ENCODE results near the gene HTRA3.

The HTRA3 gene

DNA sequence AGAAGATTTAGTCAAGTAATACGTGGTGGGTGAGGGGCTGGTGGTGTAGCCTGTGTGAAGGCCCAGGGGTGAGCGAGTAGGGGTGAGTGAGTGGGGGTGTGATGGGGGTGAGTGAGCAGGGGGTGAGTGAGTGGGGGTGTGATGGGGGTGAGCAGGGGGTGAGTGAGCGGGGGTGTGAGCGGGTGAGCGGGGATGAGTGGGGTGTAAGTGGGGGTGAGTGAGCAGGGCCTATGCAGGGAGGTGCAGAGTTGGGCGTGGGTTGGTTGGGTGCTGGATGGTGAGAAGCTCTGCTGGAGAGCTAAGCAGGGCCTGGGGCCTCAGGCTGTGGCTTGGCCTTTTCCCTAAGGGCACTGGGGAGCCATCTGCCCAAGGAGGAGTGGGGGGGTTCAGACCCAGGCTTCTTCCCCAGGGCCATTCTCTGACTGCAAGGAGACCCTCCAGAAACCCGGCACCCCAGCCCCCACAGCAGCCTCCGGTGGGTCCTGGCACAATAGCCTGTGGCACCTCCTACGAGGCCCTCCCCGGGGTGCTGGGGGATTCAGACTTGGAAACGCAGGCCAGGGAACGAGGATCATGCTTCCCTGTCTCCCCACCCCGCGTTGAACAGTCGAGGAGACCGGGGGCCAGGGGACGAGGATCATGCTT lies 40.1 kb upstream of the HTRA3 start:
- H3K27ac ChIP-seq: peak overlapping the region; percentile 86
- TF ChIP-seq, protein P1, sequence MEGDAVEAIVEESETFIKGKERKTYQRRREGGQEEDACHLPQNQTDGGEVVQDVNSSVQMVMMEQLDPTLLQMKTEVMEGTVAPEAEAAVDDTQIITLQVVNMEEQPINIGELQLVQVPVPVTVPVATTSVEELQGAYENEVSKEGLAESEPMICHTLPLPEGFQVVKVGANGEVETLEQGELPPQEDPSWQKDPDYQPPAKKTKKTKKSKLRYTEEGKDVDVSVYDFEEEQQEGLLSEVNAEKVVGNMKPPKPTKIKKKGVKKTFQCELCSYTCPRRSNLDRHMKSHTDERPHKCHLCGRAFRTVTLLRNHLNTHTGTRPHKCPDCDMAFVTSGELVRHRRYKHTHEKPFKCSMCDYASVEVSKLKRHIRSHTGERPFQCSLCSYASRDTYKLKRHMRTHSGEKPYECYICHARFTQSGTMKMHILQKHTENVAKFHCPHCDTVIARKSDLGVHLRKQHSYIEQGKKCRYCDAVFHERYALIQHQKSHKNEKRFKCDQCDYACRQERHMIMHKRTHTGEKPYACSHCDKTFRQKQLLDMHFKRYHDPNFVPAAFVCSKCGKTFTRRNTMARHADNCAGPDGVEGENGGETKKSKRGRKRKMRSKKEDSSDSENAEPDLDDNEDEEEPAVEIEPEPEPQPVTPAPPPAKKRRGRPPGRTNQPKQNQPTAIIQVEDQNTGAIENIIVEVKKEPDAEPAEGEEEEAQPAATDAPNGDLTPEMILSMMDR (conservative IDR thresholded peaks at IDR 0.05): no peak
- TF ChIP-seq ZFX (IDR thresholded peaks at IDR 0.05): no peak

DNA sequence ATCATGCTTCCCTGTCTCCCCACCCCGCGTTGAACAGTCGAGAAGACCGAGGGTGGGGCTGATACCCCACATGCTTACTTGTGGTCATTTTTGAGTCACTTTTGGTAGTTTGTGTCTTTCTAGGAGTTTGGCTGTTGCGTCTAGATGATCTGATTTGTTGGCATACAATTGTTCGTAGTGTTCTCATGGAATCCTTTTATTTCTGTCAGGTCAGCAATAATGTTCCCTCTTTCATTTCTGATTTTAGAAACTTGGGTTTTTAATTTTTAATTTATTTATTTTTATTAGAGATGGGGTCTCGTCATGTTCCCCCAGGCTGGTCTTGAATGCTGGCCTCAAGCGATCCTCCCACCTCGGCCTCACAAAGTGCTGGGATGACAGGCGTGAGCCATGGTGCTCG lies 39.5 kb upstream of the HTRA3 start:
- no peak overlapping the region for H3K27ac ChIP-seq
- TF ChIP-seq, protein P1 (conservative IDR thresholded peaks at IDR 0.05): no peak
- no peak for TF ChIP-seq ZFX (IDR thresholded peaks at IDR 0.05)

DNA sequence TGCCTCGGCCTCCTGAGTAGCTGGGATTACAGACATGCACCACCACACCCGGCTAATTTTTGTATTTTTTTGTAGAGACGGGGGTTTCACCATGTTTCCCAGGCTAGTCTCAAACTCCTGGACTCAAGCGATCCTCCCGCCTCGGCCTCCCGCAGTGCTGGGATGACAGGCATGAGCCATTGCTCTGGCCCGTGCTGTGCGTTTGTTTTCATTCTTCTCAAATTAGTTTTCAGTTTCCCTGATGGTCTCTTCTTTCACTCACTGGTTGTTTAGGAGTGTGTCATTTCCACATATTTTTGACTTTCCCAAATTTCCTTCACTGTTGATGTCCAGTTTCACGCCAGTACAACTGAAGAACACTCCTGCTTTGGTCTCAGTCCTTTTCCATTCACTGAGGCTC lies 38.7 kb upstream of the HTRA3 start:
- H3K27ac ChIP-seq: no peak overlapping the region
- TF ChIP-seq, protein P1 (conservative IDR thresholded peaks at IDR 0.05): no peak
- no peak for TF ChIP-seq ZFX (IDR thresholded peaks at IDR 0.05)

DNA sequence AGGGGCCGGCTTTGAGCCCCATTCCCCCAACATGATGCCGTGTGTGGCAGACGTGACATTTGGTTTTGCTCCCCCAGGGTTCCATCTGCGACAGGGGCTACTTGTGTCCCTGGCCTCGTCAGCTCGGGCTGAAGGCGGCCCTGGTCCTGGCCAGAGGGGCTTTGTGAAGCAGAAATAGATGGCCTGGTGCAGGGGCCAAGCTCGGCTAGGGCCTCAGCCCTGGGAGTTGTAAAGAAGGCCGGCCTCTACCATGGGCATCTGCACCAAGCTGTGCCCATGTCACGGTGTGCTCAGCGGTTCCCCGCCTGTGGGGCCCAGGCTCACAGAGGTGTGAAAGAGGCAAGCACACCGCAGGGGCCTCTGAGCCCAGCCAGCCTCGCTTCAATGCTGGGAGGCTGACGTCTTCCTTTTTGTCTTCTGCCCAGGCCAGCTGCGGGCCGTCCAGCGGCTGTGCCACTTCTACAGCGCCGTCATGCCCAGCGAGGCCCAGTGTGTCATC lies 38.0 kb upstream of the HTRA3 start:
- TF ChIP-seq ZFX (IDR thresholded peaks at IDR 0.05): no peak
- H3K27ac ChIP-seq: no peak overlapping the region

DNA sequence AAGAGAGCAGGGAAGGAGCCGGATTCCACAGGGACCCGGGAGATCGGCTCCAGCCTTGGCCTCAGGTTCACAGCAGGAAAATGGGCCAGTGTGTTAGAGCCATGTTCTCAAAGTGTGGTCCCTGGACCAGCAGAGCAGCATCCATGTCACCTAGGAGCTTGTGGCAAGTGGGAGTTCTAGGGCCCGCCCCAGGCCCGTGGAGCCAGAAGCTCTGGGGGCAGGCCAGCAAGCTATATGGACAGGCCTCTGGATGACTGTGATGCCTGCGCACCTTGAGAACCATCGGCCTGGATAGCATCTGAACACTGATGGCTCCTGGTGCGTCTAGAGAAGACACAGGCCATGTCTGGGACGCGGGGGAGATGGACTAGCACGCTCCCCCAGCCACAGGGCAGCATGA lies 36.8 kb upstream of the HTRA3 start:
- H3K27ac ChIP-seq: no peak overlapping the region
- TF ChIP-seq ZFX (IDR thresholded peaks at IDR 0.05): no peak
- TF ChIP-seq, protein P1 (conservative IDR thresholded peaks at IDR 0.05): no peak

DNA sequence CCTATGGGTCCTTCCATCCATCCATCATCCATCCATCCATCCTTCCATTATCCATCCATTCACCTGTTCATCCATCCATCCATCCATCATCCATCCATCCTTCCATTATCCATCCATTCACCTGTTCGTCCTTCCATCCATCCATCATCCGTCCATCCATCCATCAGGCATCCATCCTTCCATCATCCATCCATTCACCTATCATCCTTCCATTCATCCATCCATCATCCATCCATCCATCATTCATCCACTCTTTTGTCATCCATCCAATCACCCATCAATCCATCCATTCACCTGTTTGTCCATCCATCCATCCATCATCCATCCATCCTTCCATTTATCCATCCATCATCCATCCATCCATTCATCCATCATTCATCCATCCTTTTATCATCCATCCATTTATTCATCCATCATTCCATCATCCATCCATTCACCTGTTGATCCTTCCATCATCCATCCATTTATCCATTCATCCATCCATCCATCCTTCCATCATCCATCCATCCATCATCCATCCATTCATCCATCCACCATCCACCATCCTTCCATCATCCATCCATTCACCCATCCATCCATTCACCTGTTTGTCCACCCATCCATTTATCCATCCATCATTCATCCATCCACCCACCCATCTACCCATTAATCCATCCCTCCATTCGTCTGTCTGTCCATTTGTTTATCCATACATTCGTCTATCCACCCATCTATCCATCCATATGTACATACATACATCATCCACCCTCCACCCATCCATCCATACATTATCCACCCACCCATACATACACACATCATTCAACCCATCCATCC lies 35.7 kb upstream of the HTRA3 start:
- TF ChIP-seq, protein P1 (conservative IDR thresholded peaks at IDR 0.05): no peak
- TF ChIP-seq ZFX (IDR thresholded peaks at IDR 0.05): no peak
- H3K27ac ChIP-seq: no peak overlapping the region

DNA sequence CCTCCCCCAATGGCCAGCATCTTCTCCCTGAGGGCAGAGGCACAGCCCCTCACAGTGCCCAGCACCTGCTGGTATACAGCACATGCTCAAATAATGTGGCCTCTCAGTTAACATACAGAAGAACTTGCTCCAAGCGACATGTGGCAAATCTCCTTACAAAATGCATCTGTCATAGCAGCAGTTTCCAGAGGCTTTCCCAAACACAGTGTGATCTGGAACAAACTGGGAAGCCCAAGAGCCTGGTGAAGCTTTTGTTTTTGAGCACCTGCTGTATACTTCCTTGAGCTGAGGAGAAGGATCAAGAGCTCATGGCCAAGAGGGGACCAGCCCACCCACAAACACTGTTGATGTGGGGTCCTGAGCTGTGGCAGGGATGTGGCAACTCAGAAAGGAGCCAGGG lies 34.8 kb upstream of the HTRA3 start:
- TF ChIP-seq ZFX (IDR thresholded peaks at IDR 0.05): no peak
- TF ChIP-seq, protein P1 (conservative IDR thresholded peaks at IDR 0.05): no peak
- no peak overlapping the region for H3K27ac ChIP-seq
